22Rv1 (cell line): Measurements from ENCODE around the gene ZNF584.

Source experiments
- ZFX ChIP-seq: fragments of 450-650 bp; IDR thresholded peaks from 2 replicates; pipeline ENCODE4 v1.6.1; 2017; ENCODE audit warnings: antibody characterized with exemption, borderline replicate concordance
- TF ChIP-seq, protein P1 (sequence below): fragments of 450-650 bp; IDR thresholded peaks from 2 replicates; pipeline ENCODE4 v1.5.1; 2017; ENCODE audit warnings: mild to moderate bottlenecking

- TF ChIP-seq, protein P1, sequence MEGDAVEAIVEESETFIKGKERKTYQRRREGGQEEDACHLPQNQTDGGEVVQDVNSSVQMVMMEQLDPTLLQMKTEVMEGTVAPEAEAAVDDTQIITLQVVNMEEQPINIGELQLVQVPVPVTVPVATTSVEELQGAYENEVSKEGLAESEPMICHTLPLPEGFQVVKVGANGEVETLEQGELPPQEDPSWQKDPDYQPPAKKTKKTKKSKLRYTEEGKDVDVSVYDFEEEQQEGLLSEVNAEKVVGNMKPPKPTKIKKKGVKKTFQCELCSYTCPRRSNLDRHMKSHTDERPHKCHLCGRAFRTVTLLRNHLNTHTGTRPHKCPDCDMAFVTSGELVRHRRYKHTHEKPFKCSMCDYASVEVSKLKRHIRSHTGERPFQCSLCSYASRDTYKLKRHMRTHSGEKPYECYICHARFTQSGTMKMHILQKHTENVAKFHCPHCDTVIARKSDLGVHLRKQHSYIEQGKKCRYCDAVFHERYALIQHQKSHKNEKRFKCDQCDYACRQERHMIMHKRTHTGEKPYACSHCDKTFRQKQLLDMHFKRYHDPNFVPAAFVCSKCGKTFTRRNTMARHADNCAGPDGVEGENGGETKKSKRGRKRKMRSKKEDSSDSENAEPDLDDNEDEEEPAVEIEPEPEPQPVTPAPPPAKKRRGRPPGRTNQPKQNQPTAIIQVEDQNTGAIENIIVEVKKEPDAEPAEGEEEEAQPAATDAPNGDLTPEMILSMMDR, result peak; percentile 20
- TF ChIP-seq ZFX, result no peak
Measured at GRCh38 chr19:58400916-58401839, 7.3 kb upstream of the ZNF584 start.
